ENCODE results near the gene CEP128.

Gene CEP128

GRCh38 chr14:80605536-80605935, 336.0 kb downstream of the CEP128 start:
- DNase-seq, result no peak

- DNase-seq, result no peak
Measured at GRCh38 chr14:80602946-80603345, 338.6 kb downstream of the CEP128 start.

- peak; percentile 73 for DNase-seq
Measured at GRCh38 chr14:80587096-80587724, 354.3 kb downstream of the CEP128 start.

- DNase-seq, result no peak
Measured at GRCh38 chr14:80586131-80586530, 355.4 kb downstream of the CEP128 start.

GRCh38 chr14:80585506-80585835, 356.1 kb downstream of the CEP128 start:
- DNase-seq, result no peak

GRCh38 chr14:80584744-80585505, 356.6 kb downstream of the CEP128 start:
- DNase-seq, result no peak

GRCh38 chr14:80577599-80577998, 363.9 kb downstream of the CEP128 start:
- no peak for DNase-seq

GRCh38 chr14:80576401-80576800, 365.1 kb downstream of the CEP128 start:
- no peak for DNase-seq

GRCh38 chr14:80575763-80576162, 365.8 kb downstream of the CEP128 start:
- peak; percentile 26 for DNase-seq

GRCh38 chr14:80572666-80573065, 368.9 kb downstream of the CEP128 start:
- no peak for DNase-seq

- DNase-seq, result no peak
Measured at GRCh38 chr14:80570930-80571298, 370.6 kb downstream of the CEP128 start.

GRCh38 chr14:80567905-80568536, 373.5 kb downstream of the CEP128 start:
- no peak for DNase-seq

- no peak for DNase-seq
Measured at GRCh38 chr14:80565001-80565400, 376.5 kb downstream of the CEP128 start.

GRCh38 chr14:80564051-80564450, 377.5 kb downstream of the CEP128 start:
- DNase-seq, result no peak

GRCh38 chr14:80560800-80561657, 380.5 kb downstream of the CEP128 start:
- DNase-seq, result peak; percentile 39

GRCh38 chr14:80554139-80554538, 387.4 kb downstream of the CEP128 start:
- no peak for DNase-seq

- DNase-seq, result no peak
Measured at GRCh38 chr14:80549141-80549540, 392.4 kb downstream of the CEP128 start.

GRCh38 chr14:80545935-80546854, 395.3 kb downstream of the CEP128 start:
- DNase-seq, result no peak

GRCh38 chr14:80544366-80544765, 397.2 kb downstream of the CEP128 start:
- DNase-seq, result no peak

GRCh38 chr14:80543211-80543610, 398.3 kb downstream of the CEP128 start:
- no peak for DNase-seq

GRCh38 chr14:80538633-80539375, 402.7 kb downstream of the CEP128 start:
- no peak for DNase-seq

Data from activated CD4-positive, alpha-beta T cell treated with anti-CD3 and anti-CD28 coated beads, Interleukin-2, Interleukin-6, amounts not matched to agents 100 ng/mL and 50 ng/mL, durations not matched to agents 16 hours and 8 hours (primary cell).